Measurements from ENCODE around the gene KLHL29. TPM values are rescaled to one million over a fixed set of nuclear protein-coding genes. Genes with fewer than 3 reads are reported as not detected.

KLHL29 gene
- total and polyA plus RNA-seq, 2 of the 13 experiments (the other 11 are each of a cell fraction or from before 2014, with no cell fraction given) = 0.01 TPM; not detected in 1

DNA sequence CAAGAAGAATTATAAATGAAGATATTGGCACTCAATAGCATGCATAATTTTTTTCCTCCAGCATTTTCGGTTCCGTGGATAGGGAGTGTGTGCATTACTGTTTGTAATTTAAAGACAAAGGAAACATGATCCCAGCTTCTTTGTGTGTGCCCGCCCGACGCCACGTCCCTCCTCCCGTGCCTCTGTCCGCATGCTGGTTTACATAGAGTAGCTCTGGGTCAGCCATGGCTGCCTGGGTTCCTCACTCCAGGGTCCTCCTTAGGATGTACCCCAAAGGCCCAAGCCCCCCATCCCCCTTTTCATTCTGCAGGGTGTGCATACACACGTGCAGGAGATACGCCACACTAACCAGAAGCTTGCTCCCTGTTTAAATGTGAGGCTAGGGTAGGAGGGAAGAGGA, 214.7 kb downstream of the KLHL29 start (continued):
- TF ChIP-seq ZNF570 (CRISPR knock-in tag; IDR thresholded peaks at IDR 0.05; ENCODE audit: borderline replicate concordance) (no peak), POLR2A (IDR thresholded peaks at IDR 0.05; ENCODE audit: insufficient read depth in 1 of 2, low read depth in 2 of 2, low read length in 2 of 2) (no peak), GABPA (IDR thresholded peaks at IDR 0.05; ENCODE audit: low read depth, low read length) (no peak), GABPA (CRISPR knock-in tag; IDR thresholded peaks at IDR 0.05; ENCODE audit: low read depth) (no peak), ZNF660 (CRISPR knock-in tag; IDR thresholded peaks at IDR 0.05; ENCODE audit: borderline replicate concordance, low read depth) (no peak), ZNF468 (CRISPR knock-in tag; IDR thresholded peaks at IDR 0.05) (no peak)
- TF ChIP-seq, protein P1, sequence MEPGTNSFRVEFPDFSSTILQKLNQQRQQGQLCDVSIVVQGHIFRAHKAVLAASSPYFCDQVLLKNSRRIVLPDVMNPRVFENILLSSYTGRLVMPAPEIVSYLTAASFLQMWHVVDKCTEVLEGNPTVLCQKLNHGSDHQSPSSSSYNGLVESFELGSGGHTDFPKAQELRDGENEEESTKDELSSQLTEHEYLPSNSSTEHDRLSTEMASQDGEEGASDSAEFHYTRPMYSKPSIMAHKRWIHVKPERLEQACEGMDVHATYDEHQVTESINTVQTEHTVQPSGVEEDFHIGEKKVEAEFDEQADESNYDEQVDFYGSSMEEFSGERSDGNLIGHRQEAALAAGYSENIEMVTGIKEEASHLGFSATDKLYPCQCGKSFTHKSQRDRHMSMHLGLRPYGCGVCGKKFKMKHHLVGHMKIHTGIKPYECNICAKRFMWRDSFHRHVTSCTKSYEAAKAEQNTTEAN (CRISPR knock-in tag; conservative IDR thresholded peaks at IDR 0.05) = no peak
- TF ChIP-seq, protein P2, sequence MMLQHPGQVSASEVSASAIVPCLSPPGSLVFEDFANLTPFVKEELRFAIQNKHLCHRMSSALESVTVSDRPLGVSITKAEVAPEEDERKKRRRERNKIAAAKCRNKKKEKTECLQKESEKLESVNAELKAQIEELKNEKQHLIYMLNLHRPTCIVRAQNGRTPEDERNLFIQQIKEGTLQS (CRISPR knock-in tag; IDR thresholded peaks at IDR 0.05) = no peak

DNA sequence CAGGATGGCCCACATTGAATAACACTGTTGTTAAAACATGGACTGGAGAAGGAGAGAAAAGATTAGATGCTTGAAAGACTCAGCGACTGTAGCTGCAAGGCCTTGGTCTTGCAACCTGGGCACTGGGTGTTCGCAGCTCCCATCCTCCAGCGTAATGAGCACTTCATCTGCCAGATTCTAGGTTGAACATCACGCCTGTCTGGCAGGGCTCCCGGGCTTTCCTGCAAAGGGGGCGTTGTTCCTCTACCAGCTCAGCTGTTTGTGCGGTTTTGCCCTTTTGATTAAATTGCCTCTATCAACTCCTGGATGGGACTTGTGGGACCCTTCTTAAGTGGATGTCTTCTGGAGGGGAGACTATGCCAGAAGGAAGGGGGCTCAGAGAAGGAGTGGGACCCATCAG, 215.4 kb downstream of the KLHL29 start:
- ChIA-PET POLR2A (no interaction called here), CTCF (ENCODE audit: low intra/inter-chr PET ratio, low total read pairs) (no interaction called here)
- Histone ChIP-seq H3K4me1 (ENCODE audit: insufficient read depth, low read length) (no peaks in the 10 kb centered on the region), H3K27me3 (ENCODE audit: control insufficient read depth in 1 of 2, insufficient read depth in 2 of 2, low read length in 2 of 2) (peaks cover 7 to 63% of the 10 kb centered on the region in 2 experiments), H3K36me3 (replicated peaks in 1 of 2; ENCODE audit: control insufficient read depth in 1 of 2, insufficient read depth in 2 of 2, low read length in 2 of 2) (no peaks in the 10 kb centered on the region), H3K4me3 (replicated peaks in 1 of 3; ENCODE audit: insufficient read depth in 1 of 3, low read depth in 2 of 3, low read length in 3 of 3) (no peak overlapping the region), H2AFZ (ENCODE audit: low read length) (no peak overlapping the region), H3K4me2 (ENCODE audit: low read depth, low read length) (no peak overlapping the region), H3K27ac (ENCODE audit: extremely low read length, insufficient read depth, low read length) (no peak overlapping the region), H3K79me2 (ENCODE audit: insufficient read depth, low read length) (no peaks in the 10 kb centered on the region), H3K9me3 (ENCODE audit: low read length) (no peaks in the 10 kb centered on the region), H3K9ac (ENCODE audit: insufficient read depth, low read depth, low read length) (no peak overlapping the region), H4K20me1 (ENCODE audit: insufficient read depth, low read length) (no peaks in the 10 kb centered on the region)
- ATAC-seq = no peak
- intact Hi-C loops (cut with micrococcal nuclease; ENCODE audit: unreplicated experiment) = no loop called here
- BruUV-seq (replicated peaks) = no TSS peak
- DNase-seq (ENCODE audit: low spot score) = no peak
- in situ Hi-C loops (cut with HindIII; ENCODE audit: extremely low pct_ligation_motif_present, low pct_unique_long_range_greater_than_20kb) = no loop called here
- TF ChIP-seq ZNF720 (CRISPR knock-in tag; IDR thresholded peaks at IDR 0.05) (no peak), NR2F6 (IDR thresholded peaks at IDR 0.05) (no peak), NR2F6 (CRISPR knock-in tag; IDR thresholded peaks at IDR 0.05) (no peak), ZNF724P (CRISPR knock-in tag; IDR thresholded peaks at IDR 0.05; ENCODE audit: borderline replicate concordance) (no peak), U2AF2 (IDR thresholded peaks at IDR 0.05; ENCODE audit: low read depth, low read length) (no peak), BCL6 (CRISPR knock-in tag; IDR thresholded peaks at IDR 0.05) (no peak), DMAP1 (CRISPR knock-in tag; IDR thresholded peaks at IDR 0.05) (no peak), NKX3-1 (CRISPR knock-in tag; IDR thresholded peaks at IDR 0.05) (no peak), ATF7-NPFF (CRISPR knock-in tag; IDR thresholded peaks at IDR 0.05; ENCODE audit: low read depth) (no peak), KDM6A (CRISPR knock-in tag; IDR thresholded peaks at IDR 0.05; ENCODE audit: low read depth) (no peak), MXI1 (IDR thresholded peaks at IDR 0.05; ENCODE audit: borderline replicate concordance, low read depth, low read length) (no peak)
- TF ChIP-seq, protein P3, sequence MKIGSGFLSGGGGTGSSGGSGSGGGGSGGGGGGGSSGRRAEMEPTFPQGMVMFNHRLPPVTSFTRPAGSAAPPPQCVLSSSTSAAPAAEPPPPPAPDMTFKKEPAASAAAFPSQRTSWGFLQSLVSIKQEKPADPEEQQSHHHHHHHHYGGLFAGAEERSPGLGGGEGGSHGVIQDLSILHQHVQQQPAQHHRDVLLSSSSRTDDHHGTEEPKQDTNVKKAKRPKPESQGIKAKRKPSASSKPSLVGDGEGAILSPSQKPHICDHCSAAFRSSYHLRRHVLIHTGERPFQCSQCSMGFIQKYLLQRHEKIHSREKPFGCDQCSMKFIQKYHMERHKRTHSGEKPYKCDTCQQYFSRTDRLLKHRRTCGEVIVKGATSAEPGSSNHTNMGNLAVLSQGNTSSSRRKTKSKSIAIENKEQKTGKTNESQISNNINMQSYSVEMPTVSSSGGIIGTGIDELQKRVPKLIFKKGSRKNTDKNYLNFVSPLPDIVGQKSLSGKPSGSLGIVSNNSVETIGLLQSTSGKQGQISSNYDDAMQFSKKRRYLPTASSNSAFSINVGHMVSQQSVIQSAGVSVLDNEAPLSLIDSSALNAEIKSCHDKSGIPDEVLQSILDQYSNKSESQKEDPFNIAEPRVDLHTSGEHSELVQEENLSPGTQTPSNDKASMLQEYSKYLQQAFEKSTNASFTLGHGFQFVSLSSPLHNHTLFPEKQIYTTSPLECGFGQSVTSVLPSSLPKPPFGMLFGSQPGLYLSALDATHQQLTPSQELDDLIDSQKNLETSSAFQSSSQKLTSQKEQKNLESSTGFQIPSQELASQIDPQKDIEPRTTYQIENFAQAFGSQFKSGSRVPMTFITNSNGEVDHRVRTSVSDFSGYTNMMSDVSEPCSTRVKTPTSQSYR (CRISPR knock-in tag; IDR thresholded peaks at IDR 0.05; ENCODE audit: borderline replicate concordance) = no peak
- TF ChIP-seq, protein P4, sequence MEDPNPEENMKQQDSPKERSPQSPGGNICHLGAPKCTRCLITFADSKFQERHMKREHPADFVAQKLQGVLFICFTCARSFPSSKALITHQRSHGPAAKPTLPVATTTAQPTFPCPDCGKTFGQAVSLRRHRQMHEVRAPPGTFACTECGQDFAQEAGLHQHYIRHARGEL (CRISPR knock-in tag; IDR thresholded peaks at IDR 0.05) = no peak
- TF ChIP-seq, protein P5, sequence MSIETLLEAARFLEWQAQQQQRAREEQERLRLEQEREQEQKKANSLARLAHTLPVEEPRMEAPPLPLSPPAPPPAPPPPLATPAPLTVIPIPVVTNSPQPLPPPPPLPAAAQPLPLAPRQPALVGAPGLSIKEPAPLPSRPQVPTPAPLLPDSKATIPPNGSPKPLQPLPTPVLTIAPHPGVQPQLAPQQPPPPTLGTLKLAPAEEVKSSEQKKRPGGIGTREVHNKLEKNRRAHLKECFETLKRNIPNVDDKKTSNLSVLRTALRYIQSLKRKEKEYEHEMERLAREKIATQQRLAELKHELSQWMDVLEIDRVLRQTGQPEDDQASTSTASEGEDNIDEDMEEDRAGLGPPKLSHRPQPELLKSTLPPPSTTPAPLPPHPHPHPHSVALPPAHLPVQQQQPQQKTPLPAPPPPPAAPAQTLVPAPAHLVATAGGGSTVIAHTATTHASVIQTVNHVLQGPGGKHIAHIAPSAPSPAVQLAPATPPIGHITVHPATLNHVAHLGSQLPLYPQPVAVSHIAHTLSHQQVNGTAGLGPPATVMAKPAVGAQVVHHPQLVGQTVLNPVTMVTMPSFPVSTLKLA (IDR thresholded peaks at IDR 0.05) = no peak
- 32% methylated on average over 7 of the region's 7 CpGs for WGBS (ENCODE audit: low lambda C conversion rate)
- FAIRE-seq = no peak

Measured in HepG2 (cell line).